WERI-Rb-1 (cell line): ENCODE measurements around the gene OR2AK2.

Experiments used
- DNase-seq: peaks from one replicate; pipeline ENCODE4 v3.0.0-alpha.2; 2020
- H3K27ac ChIP-seq: fragments of 250-450 bp; sonication (Bioruptor Pico); 2 replicates; pipeline ENCODE4 v1.5.1; 2020; ENCODE audit warnings: mild to moderate bottlenecking, moderate library complexity
- H3K27me3 ChIP-seq: fragments of 250-450 bp; sonication (Bioruptor Pico); 2 replicates; pipeline ENCODE4 v1.5.1; 2021; ENCODE audit warnings: mild to moderate bottlenecking, low read depth, moderate library complexity; ENCODE audit not compliant: insufficient read depth, severe bottlenecking
- H3K36me3 ChIP-seq: fragments of 250-450 bp; sonication (Bioruptor Pico); 2 replicates; pipeline ENCODE4 v1.5.1; 2020; ENCODE audit warnings: mild to moderate bottlenecking, moderate library complexity
- H3K4me3 ChIP-seq: 2 replicates; pipeline ENCODE4 v1.5.1; 2011; ENCODE audit warnings: low read depth, mild to moderate bottlenecking, control low read depth, low read length
- H3K9me3 ChIP-seq: fragments of 250-450 bp; sonication (Bioruptor Pico); 2 replicates; pipeline ENCODE4 v1.5.1; 2021; ENCODE audit warnings: mild to moderate bottlenecking, moderate library complexity; ENCODE audit not compliant: severe bottlenecking
- CTCF ChIP-seq: IDR thresholded peaks from 2 replicates; pipeline ENCODE4 v1.5.1; 2011; ENCODE audit warnings: low read depth, mild to moderate bottlenecking, control low read depth, inconsistent platforms, low read length

OR2AK2 gene

GRCh38 chr1:247964933-247965332 is at the start of gene OR2AK2:
Gene OR2AK2 (plus strand): TSS chr1:247965233. CDS start chr1:247965377, 144 bp downstream.
- no peak for DNase-seq
- Histone ChIP-seq H3K4me3 (no peak within 1 kb of the TSS), H3K27me3 (peaks cover 62% of the 10 kb centered on the region), H3K9me3 (peaks cover 2% of the 10 kb centered on the region), H3K27ac (no peak within 1 kb of the TSS), H3K36me3 (no peaks in the 10 kb centered on the region)
- no peak for TF ChIP-seq CTCF

GRCh38 chr1:247919952-247920351 is 45.1 kb upstream of the OR2AK2 start, which contains the start of gene OR2T8:
Gene OR2T8 (plus strand): TSS chr1:247920252. CDS start chr1:247921018, 766 bp downstream.
- no peaks in the 10 kb centered on the region for H3K9me3 ChIP-seq
- no peak within 1 kb of the TSS for H3K27ac ChIP-seq
- no peak for DNase-seq
- H3K4me3 ChIP-seq, result no peak within 1 kb of the TSS
- H3K36me3 ChIP-seq, result no peaks in the 10 kb centered on the region
- no peak for TF ChIP-seq CTCF
- H3K27me3 ChIP-seq, result peaks cover 37% of the 10 kb centered on the region

GRCh38 chr1:247923941-247924340 is 41.1 kb upstream of the OR2AK2 start:
- Histone ChIP-seq H3K36me3 (no peaks in the 10 kb centered on the region), H3K4me3 (no peak overlapping the region), H3K27me3 (peaks cover 54% of the 10 kb centered on the region), H3K27ac (no peak overlapping the region), H3K9me3 (no peaks in the 10 kb centered on the region)
- TF ChIP-seq CTCF, result no peak
- no peak for DNase-seq

GRCh38 chr1:247924868-247925267 is 40.2 kb upstream of the OR2AK2 start, which contains the start of gene OR2AJ1:
Gene OR2AJ1 (plus strand): TSS chr1:247924889. CDS start chr1:247933769, 8,880 bp downstream.
- no peak for TF ChIP-seq CTCF
- H3K36me3 ChIP-seq, result no peaks in the 10 kb centered on the region
- H3K27ac ChIP-seq, result no peak within 1 kb of the TSS
- no peaks in the 10 kb centered on the region for H3K9me3 ChIP-seq
- no peak within 1 kb of the TSS for H3K4me3 ChIP-seq
- peaks cover 55% of the 10 kb centered on the region for H3K27me3 ChIP-seq
- DNase-seq, result no peak

GRCh38 chr1:247933989-247934388 is 31.0 kb upstream of the OR2AK2 start:
- TF ChIP-seq CTCF, result no peak
- Histone ChIP-seq H3K36me3 (no peaks in the 10 kb centered on the region), H3K4me3 (no peak overlapping the region), H3K27me3 (peaks cover 54% of the 10 kb centered on the region), H3K9me3 (peaks cover 6% of the 10 kb centered on the region), H3K27ac (no peak overlapping the region)
- no peak for DNase-seq

GRCh38 chr1:247935781-247936180 is 29.3 kb upstream of the OR2AK2 start:
- no peak overlapping the region for H3K4me3 ChIP-seq
- peaks cover 47% of the 10 kb centered on the region for H3K27me3 ChIP-seq
- H3K36me3 ChIP-seq, result no peaks in the 10 kb centered on the region
- TF ChIP-seq CTCF, result no peak
- H3K27ac ChIP-seq, result no peak overlapping the region
- DNase-seq, result no peak
- H3K9me3 ChIP-seq, result peaks cover 6% of the 10 kb centered on the region
